Measurements from ENCODE around the gene NDEL1.

NDEL1 gene

DNA sequence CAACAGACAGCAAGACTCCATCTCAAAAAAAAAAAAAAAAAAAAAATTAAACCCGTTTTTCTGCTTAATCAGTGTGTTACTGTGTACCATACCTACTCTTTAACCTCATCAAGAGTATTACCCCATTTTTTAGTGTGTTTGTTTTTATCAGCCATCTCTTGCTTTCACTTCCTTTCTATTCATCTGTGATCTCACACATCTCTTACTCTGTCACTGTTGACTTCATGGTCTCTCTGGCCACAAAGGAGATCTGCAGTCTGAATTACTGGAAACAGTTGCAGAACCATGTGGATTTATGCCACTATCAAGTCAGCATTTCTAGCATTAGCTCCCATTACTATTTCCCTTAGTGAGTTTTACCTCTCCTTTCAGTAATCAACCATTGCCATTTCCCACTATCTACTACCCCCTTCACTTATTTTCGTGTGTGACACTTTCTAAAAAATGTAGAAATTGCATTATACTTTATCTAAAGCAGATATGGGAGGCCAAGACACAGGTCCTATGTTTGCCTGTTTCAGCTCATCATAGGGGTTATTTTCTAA is 20.1 kb downstream of the NDEL1 start:
- in situ Hi-C loops (cut with HindIII; ENCODE audit: low sequenced_read_pairs) = no loop called here

DNA sequence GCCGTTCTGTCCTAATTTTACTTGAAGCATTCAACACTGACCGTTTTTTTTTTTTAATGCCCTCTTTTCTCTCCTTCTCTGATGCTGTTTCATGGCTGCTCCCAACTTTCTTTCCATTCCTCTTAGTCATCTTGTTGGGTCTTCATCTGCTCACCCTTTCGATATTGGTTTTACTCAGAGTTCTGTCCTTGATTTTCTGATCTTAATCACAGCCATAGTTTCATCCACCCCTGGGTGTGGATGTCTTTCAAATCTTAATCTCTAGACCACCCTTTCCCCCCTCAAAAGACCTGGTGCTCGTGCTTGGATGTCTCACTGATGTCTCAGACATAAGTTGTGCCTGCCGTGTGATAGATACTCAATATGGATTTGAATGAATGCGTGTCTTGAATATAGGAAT is 22.4 kb downstream of the NDEL1 start:
- in situ Hi-C loops (cut with HindIII; ENCODE audit: low sequenced_read_pairs) = no loop called here

DNA sequence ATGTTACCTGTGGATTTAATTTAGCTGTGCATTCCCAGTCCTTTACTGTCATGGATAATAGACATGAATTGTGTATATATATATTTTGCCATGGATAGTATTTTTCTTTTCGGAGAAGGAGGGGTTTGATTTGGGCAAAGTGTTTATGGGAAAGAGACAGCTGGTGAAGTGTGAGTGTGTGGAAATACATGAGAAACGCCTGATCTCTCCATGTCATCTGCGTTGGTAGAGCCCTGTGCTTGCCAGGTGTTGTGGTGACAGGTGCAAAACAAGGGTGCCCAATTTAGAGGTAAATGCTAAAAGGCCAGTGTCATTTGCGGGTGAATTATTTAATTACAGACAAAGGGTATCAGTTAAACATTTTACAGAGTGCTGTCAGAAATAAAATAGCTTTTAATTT is 23.4 kb downstream of the NDEL1 start:
- in situ Hi-C loops (cut with HindIII; ENCODE audit: low sequenced_read_pairs) = no loop called here

DNA sequence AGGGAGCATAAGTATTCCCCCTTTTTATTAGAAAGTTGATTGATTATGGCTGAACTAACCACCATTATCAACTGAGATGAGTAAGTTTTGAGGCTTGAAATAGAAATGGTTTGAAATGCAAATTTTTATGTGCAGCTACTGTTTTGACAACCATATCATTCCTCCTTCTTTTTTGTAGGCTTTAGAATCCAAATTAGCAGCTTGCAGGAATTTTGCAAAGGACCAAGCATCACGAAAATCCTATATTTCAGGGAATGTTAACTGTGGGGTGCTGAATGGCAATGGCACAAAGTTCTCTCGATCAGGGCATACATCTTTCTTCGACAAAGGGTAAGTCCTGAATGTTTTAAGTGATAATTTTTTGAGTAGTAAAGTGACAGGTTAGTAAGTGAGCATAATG is 24.1 kb downstream of the NDEL1 start:
- in situ Hi-C loops (cut with HindIII; ENCODE audit: low sequenced_read_pairs) = no loop called here

DNA sequence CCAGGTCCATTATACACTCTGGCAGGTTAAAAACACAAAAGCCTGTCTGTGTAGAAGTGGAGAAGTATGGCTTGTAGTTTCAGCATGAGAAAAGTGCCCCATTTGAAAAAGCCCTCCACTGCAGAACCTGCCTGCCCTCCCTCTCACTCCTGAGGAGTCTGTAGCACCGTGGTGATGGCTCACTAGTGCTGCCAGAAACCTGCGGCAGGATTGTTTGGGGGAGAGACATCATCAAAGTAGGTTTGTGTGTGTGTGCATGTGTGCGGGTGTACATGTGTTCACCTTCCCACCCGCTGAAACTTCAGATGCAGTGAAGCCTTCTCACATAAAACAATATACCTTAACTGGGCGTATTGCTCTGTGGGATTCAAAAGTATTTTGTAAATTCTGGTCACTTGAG is 26.9 kb downstream of the NDEL1 start:
- in situ Hi-C loops (cut with HindIII; ENCODE audit: low sequenced_read_pairs) = no loop called here

DNA sequence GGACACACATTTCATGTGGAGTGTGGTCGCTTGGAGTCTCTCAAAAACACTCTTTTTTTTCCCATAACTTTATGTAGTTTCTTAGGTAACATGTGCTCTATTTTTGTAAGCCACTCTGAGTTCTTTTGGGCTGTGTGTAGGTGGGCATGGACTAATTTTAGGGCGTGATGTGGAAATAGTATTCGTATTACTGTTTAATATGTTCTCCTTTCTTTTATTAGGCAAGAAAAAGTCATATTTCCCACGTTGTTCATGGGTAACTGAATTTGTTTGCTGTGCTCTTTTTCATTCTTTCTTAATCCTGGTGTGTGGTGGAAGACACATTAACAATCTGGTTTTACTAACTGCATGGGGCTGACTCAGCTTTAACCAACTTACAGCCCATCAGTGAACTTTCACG is 27.4 kb downstream of the NDEL1 start:
- in situ Hi-C loops (cut with HindIII; ENCODE audit: low sequenced_read_pairs) = no loop called here

DNA sequence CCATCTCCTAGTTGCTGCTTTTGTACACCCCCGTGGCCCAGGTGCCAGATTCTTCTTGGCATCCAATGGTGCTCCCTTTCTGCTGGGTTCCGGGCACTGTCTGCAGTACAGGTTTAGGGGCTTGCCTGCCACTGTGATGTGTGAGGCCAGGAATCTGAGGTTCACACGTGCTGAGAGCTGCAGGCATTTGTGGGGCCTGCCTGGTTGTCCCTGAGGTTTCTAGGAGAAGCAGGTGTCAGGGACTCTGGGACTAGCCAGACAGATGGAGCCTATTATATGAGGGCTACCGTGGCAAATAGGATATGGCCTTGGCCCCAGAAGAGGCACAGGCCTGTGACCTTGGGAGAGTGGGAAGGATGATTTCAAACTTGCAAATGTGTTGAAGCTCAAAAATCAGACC is 29.3 kb downstream of the NDEL1 start:
- in situ Hi-C loops (cut with HindIII; ENCODE audit: low sequenced_read_pairs) = no loop called here

DNA sequence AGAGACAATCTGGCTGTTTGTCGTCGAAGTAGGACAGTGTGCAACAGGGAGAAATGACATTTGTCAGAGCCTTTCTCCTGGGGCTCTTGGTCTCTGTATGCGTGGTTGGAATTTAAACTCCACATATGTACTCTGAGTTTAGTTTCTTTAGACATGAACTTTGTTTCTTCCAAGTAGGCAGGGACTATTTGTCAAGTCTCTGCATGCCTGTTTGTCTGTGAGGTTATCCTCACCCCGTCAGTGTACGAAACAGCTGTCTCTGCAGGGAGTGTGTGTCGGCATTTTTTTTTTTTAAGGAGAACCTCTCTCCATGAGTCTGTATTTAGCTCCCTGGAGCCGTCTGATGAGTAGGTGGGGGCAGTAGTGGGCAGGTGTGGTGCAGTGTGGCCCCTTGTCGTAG is 29.7 kb downstream of the NDEL1 start:
- in situ Hi-C loops (cut with HindIII; ENCODE audit: low sequenced_read_pairs) = no loop called here

DNA sequence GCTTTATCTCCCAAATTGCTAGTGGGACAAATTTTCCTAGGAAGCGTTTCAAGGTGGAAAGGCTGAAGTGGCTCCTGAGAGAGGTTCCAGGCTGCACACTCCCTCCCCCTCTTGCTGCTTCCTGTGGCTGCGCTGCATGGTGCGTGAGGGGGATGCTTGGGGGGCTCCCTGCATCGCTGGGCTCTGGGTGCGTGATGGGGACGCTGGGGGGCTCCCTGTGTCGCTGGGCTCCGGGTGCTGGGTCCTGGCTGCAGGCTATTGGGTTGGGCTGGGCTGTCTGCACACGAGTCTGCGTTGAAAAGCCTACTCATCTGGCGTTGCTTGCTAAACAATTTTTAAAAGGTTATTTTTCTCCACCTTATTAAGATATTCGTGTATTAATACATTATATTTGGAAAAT is 30.1 kb downstream of the NDEL1 start:
- in situ Hi-C loops (cut with HindIII; ENCODE audit: low sequenced_read_pairs) = no loop called here

DNA sequence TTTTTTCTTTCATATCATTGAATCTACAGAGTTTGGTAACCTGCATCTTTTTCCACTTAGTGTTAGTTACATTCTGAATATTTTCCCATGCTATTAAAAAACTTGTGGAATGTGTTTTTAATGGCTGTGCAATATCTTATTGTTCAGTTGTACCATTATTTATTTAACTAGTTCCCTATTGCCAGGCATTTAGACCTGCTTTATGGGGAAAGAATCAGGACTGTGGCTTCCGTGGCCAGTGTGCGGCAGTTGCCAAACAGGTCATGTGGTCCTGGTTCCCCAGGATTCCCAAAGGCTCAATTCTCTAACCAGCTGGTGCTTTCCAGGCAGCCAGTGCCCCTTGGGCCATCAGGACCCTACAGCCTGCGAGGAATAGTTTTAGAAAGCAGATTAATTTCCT is 30.8 kb downstream of the NDEL1 start:
- in situ Hi-C loops (cut with HindIII; ENCODE audit: low sequenced_read_pairs) = no loop called here

DNA sequence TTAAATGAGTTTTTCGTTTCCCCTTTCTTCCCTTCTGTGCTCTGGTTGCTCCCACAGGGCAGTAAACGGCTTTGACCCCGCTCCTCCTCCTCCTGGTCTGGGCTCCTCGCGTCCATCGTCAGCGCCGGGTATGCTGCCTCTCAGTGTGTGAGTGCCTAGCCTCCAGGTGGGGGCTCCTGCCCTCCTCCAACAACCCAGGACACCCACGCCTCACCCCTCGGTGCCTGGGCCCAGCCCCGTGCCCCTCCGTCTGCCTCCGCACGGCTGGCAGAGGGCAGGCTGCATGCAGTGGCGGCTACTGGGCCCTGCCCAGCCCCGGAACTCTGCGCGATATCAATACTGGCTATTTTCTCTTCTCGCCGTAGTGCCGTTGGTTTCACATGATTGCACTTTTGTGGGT is 31.2 kb downstream of the NDEL1 start:
- in situ Hi-C loops (cut with HindIII; ENCODE audit: low sequenced_read_pairs) = no loop called here

DNA sequence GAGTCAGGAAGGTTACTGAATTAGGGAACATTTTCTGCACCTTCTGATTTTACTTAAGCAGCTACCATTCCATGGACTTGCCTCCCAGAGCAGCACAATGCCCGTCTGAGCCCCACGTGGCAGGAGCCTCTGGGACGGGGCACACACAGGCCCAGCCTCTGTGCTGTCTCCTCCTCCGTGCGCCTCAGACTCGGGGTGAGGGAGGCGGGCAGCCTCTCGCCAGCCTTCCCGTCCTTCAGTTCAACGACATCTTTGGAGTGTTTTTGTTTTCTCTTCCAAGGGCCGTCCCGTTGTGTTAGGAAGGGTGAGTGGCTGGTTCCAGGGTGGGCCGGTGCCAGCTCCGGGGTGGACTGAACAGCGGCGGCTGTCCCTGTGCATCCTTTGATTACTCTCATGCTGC is 31.8 kb downstream of the NDEL1 start:
- in situ Hi-C loops (cut with HindIII; ENCODE audit: low sequenced_read_pairs) = no loop called here

DNA sequence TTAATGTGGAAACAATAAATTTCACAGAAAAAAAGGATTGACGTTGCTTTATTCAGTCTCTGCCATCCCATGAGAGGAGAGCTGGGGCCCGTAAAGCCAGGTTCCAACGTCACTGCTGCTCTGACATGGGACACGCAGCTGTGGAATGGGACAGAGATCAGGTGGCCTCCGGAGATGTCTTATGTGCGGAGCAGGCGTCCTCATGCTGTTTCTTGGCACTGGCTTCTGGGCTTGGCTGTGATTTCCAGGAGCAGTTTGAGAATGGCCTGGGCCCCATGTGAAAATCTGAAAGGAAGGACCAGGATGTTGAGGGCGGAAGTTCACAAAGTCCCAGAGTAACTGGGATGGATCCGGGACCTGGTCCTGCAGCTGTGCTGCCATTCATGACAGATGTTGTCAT is 32.4 kb downstream of the NDEL1 start:
- in situ Hi-C loops (cut with HindIII; ENCODE audit: low sequenced_read_pairs) = no loop called here

DNA sequence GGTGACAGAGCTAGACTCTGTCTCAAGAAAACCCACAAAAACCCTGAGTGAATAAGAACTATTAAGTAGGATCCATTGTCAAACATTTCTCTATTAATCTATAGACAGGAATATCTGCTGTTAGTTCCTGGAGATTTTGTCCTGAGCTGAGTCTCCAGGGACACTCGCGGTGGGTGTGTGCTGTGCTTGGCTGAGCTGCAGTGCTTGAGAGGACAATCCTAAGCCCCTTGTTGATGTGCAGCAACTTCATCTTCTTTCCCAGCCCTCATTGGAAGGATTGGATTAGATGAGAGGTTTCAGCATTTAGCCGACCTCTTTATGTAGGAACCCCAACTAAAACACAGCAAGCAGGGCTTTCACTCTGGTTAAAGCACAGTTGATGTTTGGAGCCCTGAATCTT is 33.3 kb downstream of the NDEL1 start:
- in situ Hi-C loops (cut with HindIII; ENCODE audit: low sequenced_read_pairs) = no loop called here

DNA sequence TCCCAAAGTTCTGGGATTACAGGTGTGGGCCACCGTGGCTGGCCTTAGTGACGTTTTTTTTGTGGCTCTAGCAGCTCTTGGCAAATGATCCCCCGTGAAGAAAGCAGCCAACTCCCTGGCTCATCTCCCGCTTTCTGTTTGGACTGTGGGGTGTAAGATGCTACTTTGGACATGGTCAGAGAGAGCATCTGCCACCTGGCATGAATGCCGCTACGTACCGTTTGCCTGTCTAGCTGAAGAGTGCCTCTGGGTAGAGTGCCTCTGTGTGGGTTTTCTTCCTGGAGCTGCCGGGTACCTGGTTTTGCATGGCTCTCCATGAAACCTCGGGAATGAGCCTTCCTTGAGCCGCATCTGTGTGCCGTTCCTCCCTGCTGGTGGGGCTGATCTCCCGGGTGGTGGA is 34.3 kb downstream of the NDEL1 start:
- in situ Hi-C loops (cut with HindIII; ENCODE audit: low sequenced_read_pairs) = no loop called here

DNA sequence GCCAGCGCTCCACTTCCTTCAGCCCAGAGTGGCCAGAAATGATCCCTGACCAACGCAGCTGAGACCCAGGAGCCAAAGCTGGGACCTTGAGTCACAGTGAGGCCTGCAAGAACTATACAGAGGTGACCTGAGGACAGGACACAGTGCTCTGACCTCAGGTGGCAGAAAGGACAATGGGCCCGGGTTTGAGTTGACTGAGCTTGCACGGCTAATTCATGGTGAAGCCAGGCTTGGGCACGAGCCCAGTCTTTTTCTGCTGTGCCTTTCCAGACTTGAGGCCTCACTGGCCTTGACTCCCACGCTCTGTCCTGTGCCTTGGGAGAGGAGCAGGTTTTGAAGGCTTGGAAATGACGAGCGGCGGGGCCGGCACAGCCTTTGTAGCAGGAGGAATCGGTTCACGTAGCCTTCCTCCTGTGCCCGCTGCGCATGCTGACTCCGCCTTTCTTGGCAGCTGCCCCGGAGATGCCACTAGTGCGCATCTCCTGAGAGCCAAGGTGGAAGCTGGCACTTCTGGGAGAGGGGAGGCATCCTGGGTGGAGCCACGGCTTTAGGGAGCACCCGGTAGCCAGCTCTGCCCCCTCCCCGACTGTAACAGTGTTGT is 34.9 kb downstream of the NDEL1 start:
- in situ Hi-C loops (cut with HindIII; ENCODE audit: low sequenced_read_pairs) = no loop called here

DNA sequence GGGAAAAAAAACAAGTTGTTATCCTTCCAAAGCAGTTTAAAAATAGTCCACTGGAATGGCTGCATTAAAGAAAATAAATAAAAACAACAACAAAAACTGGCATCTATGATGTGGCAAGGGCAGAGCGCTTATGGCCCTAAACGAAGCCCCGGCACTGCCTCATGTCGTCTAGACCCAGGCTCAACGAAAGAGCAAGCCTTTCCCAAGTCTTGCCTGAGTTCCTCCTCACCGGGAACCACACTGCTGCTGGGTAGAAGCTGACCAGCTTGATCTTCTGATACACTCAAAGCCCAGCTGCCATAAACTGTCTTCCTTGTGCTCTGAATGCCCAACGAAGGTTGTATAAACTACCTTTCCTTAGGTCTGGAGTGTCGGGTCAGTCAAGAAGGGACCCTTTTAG is 37.0 kb downstream of the NDEL1 start:
- in situ Hi-C loops (cut with HindIII; ENCODE audit: low sequenced_read_pairs) = no loop called here

DNA sequence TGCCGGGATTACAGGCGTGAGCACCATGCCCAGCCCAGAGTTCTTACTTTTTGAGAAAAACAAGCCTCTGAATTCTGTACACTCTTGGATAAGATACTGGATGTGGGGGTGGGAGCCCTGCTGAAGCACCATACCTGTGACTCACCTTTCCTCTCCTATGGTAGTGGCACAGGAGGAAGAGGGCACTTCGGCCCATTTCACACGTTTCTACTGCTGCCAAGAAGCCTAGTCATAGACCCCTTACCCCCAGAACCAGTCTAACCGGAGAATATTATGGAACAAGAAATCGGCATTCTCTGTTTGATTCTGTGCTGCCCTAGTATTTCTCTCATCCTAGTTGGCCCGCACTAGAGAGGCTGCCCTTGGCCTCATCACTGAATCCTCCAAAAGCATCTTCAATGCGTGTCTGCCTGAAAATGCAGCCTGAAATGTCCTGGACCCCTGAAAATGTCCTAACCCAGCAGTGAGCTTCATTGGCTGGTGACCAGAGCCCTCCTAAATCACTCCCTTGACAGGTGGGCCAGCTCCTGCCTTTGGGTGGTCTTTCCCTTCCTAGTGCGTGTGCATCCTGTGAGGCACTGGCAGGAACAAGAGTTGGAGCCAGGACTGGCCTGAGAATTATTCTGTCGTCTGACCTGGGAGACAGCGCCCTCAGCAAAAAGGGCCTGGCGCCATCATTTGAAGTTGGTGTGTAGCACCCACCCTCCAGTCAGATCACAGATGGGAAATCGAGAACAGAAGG is 37.9 kb downstream of the NDEL1 start:
- in situ Hi-C loops (cut with HindIII; ENCODE audit: low sequenced_read_pairs) = no loop called here

DNA sequence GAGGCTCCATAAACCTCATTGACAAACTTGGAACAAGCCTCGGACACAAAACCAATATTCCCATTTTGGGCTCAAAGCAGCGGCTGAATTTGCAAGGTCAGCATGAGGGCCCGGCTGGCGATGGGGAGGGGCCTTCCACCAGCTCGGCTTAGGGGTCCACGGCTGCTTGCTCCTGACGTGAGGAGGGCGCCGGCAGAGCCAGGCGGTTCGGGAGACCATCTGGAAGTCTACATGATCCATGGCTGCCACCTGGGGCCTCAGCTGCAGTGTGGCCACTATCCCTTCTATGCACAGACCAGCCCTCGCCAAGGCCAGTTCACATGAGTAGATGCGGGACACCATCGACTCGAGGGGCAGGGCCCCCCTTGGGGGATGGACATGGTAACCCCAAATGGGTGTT is 39.1 kb downstream of the NDEL1 start:
- in situ Hi-C loops (cut with HindIII; ENCODE audit: low sequenced_read_pairs) = no loop called here

DNA sequence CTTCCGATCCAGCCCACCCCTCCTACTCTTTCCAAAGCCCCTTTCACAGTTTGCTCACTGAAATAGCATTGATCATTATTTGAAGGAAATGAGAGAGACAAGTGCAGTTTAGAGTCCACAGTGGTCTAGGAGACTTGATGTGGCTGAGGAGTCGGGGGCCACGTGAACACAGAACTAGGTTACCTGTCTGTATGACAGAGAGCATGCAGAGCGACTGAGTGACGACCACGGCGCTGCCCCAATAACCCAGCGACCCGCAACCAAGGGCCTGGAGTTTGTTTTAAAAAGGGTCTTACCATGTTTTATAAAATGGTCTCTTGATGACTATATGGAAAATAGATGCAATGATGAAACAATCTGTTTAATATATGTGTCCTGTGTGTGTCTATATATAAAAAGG is 39.5 kb downstream of the NDEL1 start:
- in situ Hi-C loops (cut with HindIII; ENCODE audit: low sequenced_read_pairs) = no loop called here

DNA sequence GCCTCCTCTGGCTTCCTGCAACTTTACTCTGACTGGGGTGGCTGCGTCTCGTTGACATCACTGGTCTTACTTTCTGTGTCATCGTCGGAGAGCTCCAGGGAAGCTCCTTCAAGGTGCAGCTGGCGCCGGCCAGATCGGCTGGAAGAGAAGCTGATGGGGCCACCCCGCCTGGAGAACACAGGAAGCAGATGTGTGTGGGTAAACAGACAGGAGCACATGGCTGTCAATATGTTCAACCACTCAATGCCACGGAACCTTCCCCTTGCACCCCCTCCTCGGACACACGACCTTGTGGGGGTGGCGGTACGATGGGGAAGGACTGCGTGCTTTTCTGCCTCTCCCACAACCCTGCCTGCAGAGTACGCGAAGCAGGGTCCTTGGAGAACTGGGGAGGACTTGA is 40.1 kb downstream of the NDEL1 start:
- in situ Hi-C loops (cut with HindIII; ENCODE audit: low sequenced_read_pairs) = no loop called here

DNA sequence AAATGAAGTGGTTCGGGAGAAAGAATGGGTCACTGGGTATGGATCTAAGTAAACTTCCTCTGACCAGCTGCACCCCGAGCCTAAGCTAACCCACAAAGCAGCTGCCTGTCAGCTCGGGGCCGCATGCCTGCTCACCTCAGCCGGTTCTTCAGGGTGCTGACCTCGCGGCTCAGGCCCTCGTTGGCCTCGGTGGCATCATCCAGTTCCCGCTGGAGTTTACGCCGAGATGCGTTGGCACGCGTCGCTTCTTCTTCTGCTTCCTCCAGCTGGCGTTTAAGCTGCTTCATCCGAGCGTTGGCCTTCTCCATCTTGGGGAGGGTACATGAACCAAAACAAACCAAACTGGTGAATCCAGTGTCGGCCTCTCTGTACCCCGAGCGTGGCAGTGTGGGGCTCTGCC is 41.1 kb downstream of the NDEL1 start:
- in situ Hi-C loops (cut with HindIII; ENCODE audit: low sequenced_read_pairs) = no loop called here

DNA sequence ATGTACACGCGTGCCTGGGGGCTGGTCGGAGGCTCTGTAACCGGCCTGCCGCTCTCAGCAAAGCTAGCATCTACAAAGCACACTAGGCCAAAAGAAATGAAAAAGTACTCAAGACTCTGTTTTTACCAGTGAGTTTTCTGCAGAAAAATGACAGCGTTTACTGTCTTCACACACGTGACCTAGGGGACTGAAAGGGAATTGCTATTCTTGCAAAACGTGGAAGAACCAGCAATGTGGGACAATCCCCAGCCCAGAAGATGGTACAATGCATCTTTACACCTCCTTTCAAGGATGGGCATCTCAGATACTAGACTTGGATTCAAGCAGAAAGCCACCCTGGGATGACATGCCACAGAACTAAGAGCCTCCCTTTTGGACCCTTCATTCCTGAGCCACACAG is 41.5 kb downstream of the NDEL1 start:
- in situ Hi-C loops (cut with HindIII; ENCODE audit: low sequenced_read_pairs) = no loop called here
